ENCODE data around the gene NFX1.

GRCh38 chr9:33265211-33265865 is 25.0 kb upstream of the NFX1 start:
- TF ChIP-seq POLR2AphosphoS5 (IDR thresholded peaks at IDR 0.05; ENCODE audit: borderline replicate concordance, low read depth, low read length) (no peak), EZH2 (IDR thresholded peaks at IDR 0.05) (no peak), FOXP2 (optimal IDR thresholded peaks at IDR 0.05; ENCODE audit: control extremely low read depth, extremely low read length, insufficient read depth) (no peak)
